NB4 (cell line): Measurements from ENCODE around the gene ERAP2.
"Not testable (repeated sequence)": the region's sequence is repeated elsewhere in the genome, so short reads cannot be mapped to it uniquely, and the experiment has no call there.

Source experiments
- MYC ChIP-seq: IDR thresholded peaks from 2 replicates; pipeline ENCODE4 v1.6.1; 2011; ENCODE audit warnings: low read depth, low read length
- POLR2A ChIP-seq: IDR thresholded peaks from 2 replicates; pipeline ENCODE4 v1.6.1; 2011; ENCODE audit warnings: mild to moderate bottlenecking; ENCODE audit not compliant: insufficient read length; ENCODE audit errors: extremely low read depth
- TF ChIP-seq, protein P1 (sequence below): IDR thresholded peaks from one replicate; pipeline ENCODE4 v1.5.1; 2012; ENCODE audit warnings: low read depth, low read length

GRCh38 chr5:96876977-96877469 lies 723 bp downstream of the ERAP2 start:
- TF ChIP-seq POLR2A, MYC: not testable (repeated sequence)
- TF ChIP-seq, protein P1, sequence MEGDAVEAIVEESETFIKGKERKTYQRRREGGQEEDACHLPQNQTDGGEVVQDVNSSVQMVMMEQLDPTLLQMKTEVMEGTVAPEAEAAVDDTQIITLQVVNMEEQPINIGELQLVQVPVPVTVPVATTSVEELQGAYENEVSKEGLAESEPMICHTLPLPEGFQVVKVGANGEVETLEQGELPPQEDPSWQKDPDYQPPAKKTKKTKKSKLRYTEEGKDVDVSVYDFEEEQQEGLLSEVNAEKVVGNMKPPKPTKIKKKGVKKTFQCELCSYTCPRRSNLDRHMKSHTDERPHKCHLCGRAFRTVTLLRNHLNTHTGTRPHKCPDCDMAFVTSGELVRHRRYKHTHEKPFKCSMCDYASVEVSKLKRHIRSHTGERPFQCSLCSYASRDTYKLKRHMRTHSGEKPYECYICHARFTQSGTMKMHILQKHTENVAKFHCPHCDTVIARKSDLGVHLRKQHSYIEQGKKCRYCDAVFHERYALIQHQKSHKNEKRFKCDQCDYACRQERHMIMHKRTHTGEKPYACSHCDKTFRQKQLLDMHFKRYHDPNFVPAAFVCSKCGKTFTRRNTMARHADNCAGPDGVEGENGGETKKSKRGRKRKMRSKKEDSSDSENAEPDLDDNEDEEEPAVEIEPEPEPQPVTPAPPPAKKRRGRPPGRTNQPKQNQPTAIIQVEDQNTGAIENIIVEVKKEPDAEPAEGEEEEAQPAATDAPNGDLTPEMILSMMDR, result not testable (repeated sequence)
